Chondrocyte (in vitro differentiated cells): ENCODE measurements around the gene CRIP1. TPM values are rescaled to one million over a fixed set of nuclear protein-coding genes. Genes with fewer than 3 reads are reported as not detected.

Experiments
- DNase-seq: peaks from one replicate; pipeline ENCODE4 v3.0.0; 2021; ENCODE audit warnings: mixed read lengths, low spot score
- H3K27ac Mint-ChIP-seq: one replicate; pipeline ENCODE4 v1.8.0; 2021; ENCODE audit warnings: mild to moderate bottlenecking, moderate library complexity, mixed read lengths; ENCODE audit not compliant: unreplicated experiment
- H3K27me3 Mint-ChIP-seq: 2 replicates; pipeline ENCODE4 v1.8.0; 2021; ENCODE audit warnings: low read depth, mixed read lengths
- H3K36me3 Mint-ChIP-seq: 2 replicates; pipeline ENCODE4 v1.8.0; 2021; ENCODE audit warnings: low read depth, mixed read lengths
- H3K4me1 Mint-ChIP-seq: 2 replicates; pipeline ENCODE4 v1.8.0; 2021; ENCODE audit warnings: low read depth, mild to moderate bottlenecking, mixed read lengths
- H3K4me3 Mint-ChIP-seq: one replicate; pipeline ENCODE4 v1.8.0; 2021; ENCODE audit warnings: mild to moderate bottlenecking, moderate library complexity, mixed read lengths; ENCODE audit not compliant: unreplicated experiment
- H3K9me3 Mint-ChIP-seq: 2 replicates; pipeline ENCODE4 v1.8.0; 2021; ENCODE audit warnings: low read depth, mixed read lengths
- CTCF ChIP-seq: fragments of 200-600 bp; sonication (generic); IDR thresholded peaks from 2 replicates; pipeline ENCODE4 v1.5.0; 2021; ENCODE audit warnings: antibody characterized with exemption, mild to moderate bottlenecking, moderate library complexity
- total RNA-seq: library from RNA; stranded (reverse); gene quantifications from 3 replicates; pipeline ENCODE4 v1.2.1, GENCODE V29; 2021

Gene CRIP1
- total RNA-seq, 1 donor from 2014 or later, result 181 TPM

- Mint-ChIP-seq H3K9me3 (no peaks in the 10 kb centered on the region), H3K4me3 (no peak overlapping the region), H3K27me3 (no peaks in the 10 kb centered on the region), H3K27ac (peak overlapping the region; percentile 70), H3K36me3 (no peaks in the 10 kb centered on the region), H3K4me1 (no peaks in the 10 kb centered on the region)
- DNase-seq, result peak; percentile 83
- TF ChIP-seq CTCF, result no peak
These were observed 13.5 kb downstream of the CRIP1 start for GRCh38 chr14:105500036-105500725.

- Mint-ChIP-seq H3K27me3 (no peaks in the 10 kb centered on the region), H3K27ac (no peak overlapping the region), H3K4me1 (no peaks in the 10 kb centered on the region), H3K9me3 (no peaks in the 10 kb centered on the region), H3K4me3 (no peak overlapping the region), H3K36me3 (no peaks in the 10 kb centered on the region)
- TF ChIP-seq CTCF, result no peak
- DNase-seq, result peak; percentile 55
These were observed 14.0 kb downstream of the CRIP1 start for GRCh38 chr14:105500726-105501101.

GRCh38 chr14:105501504-105502291, 15.0 kb downstream of the CRIP1 start:
- peak; percentile 55 for DNase-seq
- Mint-ChIP-seq H3K9me3 (no peaks in the 10 kb centered on the region), H3K27ac (no peak overlapping the region), H3K4me3 (no peak overlapping the region), H3K27me3 (no peaks in the 10 kb centered on the region), H3K4me1 (no peaks in the 10 kb centered on the region), H3K36me3 (no peaks in the 10 kb centered on the region)
- no peak for TF ChIP-seq CTCF

GRCh38 chr14:105502446-105503295, 16.0 kb downstream of the CRIP1 start:
- H3K9me3 Mint-ChIP-seq, result no peaks in the 10 kb centered on the region
- no peak overlapping the region for H3K4me3 Mint-ChIP-seq
- DNase-seq, result peak; percentile 77
- no peak for TF ChIP-seq CTCF
- no peaks in the 10 kb centered on the region for H3K4me1 Mint-ChIP-seq
- no peaks in the 10 kb centered on the region for H3K36me3 Mint-ChIP-seq
- no peak overlapping the region for H3K27ac Mint-ChIP-seq
- H3K27me3 Mint-ChIP-seq, result peaks cover 2% of the 10 kb centered on the region

- DNase-seq, result peak; percentile 85
- H3K36me3 Mint-ChIP-seq, result no peaks in the 10 kb centered on the region
- no peaks in the 10 kb centered on the region for H3K9me3 Mint-ChIP-seq
- no peaks in the 10 kb centered on the region for H3K4me1 Mint-ChIP-seq
- TF ChIP-seq CTCF, result no peak
- peaks cover 6% of the 10 kb centered on the region for H3K27me3 Mint-ChIP-seq
- H3K27ac Mint-ChIP-seq, result no peak overlapping the region
- H3K4me3 Mint-ChIP-seq, result no peak overlapping the region
These were observed 16.6 kb downstream of the CRIP1 start for GRCh38 chr14:105503296-105503640.
